Caco-2 (cell line): ENCODE results near the gene USP32. TPM values are rescaled to one million over a fixed set of nuclear protein-coding genes. Genes with fewer than 3 reads are reported as not detected.

ENCODE experiments used
- BruUV-seq: library from RNA; stranded (reverse); fragments of 400-500 nt; replicated peaks from 2 replicates; lab custom pipeline; 2021; lab: Mats Ljungman, UMichigan
- CTCF ChIA-PET: fragments of 300-600 bp; sonication (Branson Sonifier 250); formaldehyde crosslinking; loops from one replicate; lab custom pipeline; 2022; ENCODE audit warnings: antibody characterized with exemption; lab: Charles Lee
- POLR2A ChIA-PET: fragments of 300-600 bp; sonication (Branson Sonifier 250); formaldehyde crosslinking; loops from one replicate; lab custom pipeline; 2022; ENCODE audit warnings: antibody characterized with exemption; lab: Charles Lee
- DNase-seq, 2 experiments: peaks; one replicate each; pipeline versions ENCODE4 v3.0.0 to v3.0.0-alpha.2; 2020 to 2022
- H3K27me3 ChIP-seq: replicated peaks from 2 replicates; pipeline ENCODE4 v1.6.0; 2011; ENCODE audit warnings: low read length; ENCODE audit not compliant: control insufficient read depth, insufficient read depth
- H3K36me3 ChIP-seq: 2 replicates; pipeline ENCODE4 v1.5.1; 2011; ENCODE audit warnings: low read length; ENCODE audit not compliant: control insufficient read depth, insufficient read depth
- H3K4me1 ChIP-seq: fragments of 250-450 bp; sonication (Bioruptor Pico); 2 replicates; pipeline ENCODE4 v1.5.1; 2020; ENCODE audit warnings: mild to moderate bottlenecking
- H3K4me3 ChIP-seq: 2 replicates; pipeline ENCODE4 v1.5.1; 2011; ENCODE audit warnings: low read depth, mild to moderate bottlenecking, control low read depth, low read length
- H3K9me3 ChIP-seq: fragments of 250-450 bp; sonication (Bioruptor Pico); 2 replicates; pipeline ENCODE4 v1.5.1; 2020; ENCODE audit warnings: mild to moderate bottlenecking, moderate library complexity
- H3K27ac Mint-ChIP-seq: one replicate; pipeline ENCODE4 v1.8.0; 2022; ENCODE audit warnings: mixed read lengths; ENCODE audit not compliant: unreplicated experiment
- H3K27me3 Mint-ChIP-seq: one replicate; pipeline ENCODE4 v1.8.0; 2022; ENCODE audit warnings: mixed read lengths; ENCODE audit not compliant: insufficient read depth, unreplicated experiment
- H3K36me3 Mint-ChIP-seq: one replicate; pipeline ENCODE4 v1.8.0; 2022; ENCODE audit warnings: mild to moderate bottlenecking, mixed read lengths; ENCODE audit not compliant: insufficient read depth, unreplicated experiment
- H3K4me1 Mint-ChIP-seq: one replicate; pipeline ENCODE4 v1.8.0; 2022; ENCODE audit warnings: low read depth, mixed read lengths; ENCODE audit not compliant: unreplicated experiment
- H3K4me3 Mint-ChIP-seq: one replicate; pipeline ENCODE4 v1.8.0; 2022; ENCODE audit warnings: mild to moderate bottlenecking, moderate library complexity, mixed read lengths; ENCODE audit not compliant: unreplicated experiment
- H3K9me3 Mint-ChIP-seq: one replicate; pipeline ENCODE4 v1.8.0; 2022; ENCODE audit warnings: mixed read lengths; ENCODE audit not compliant: unreplicated experiment
- CTCF ChIP-seq, 2 experiments: fragments of 200-600 bp in 1 of 2; IDR thresholded peaks; 1 replicate in 1 of 2; 2 replicates in 1 of 2; pipeline versions ENCODE4 v1.5.1 to v1.8.0; 2011 to 2022; ENCODE audit warnings: antibody characterized with exemption in 1 of 2, control low read depth in 1 of 2, inconsistent platforms in 1 of 2, low read depth in 1 of 2, low read length in 1 of 2, mild to moderate bottlenecking in 1 of 2, moderate library complexity in 1 of 2; ENCODE audit not compliant: insufficient read depth in 1 of 2, severe bottlenecking in 1 of 2, unreplicated experiment in 1 of 2
- intact Hi-C: fragments of 100-400 bp; cut with micrococcal nuclease; formaldehyde crosslinking; loops from one replicate; pipeline ENCODE4 v1.10.0; 2022; ENCODE audit not compliant: unreplicated experiment
- total RNA-seq: library from RNA; stranded (reverse); gene quantifications from 2 replicates; pipeline ENCODE4 v1.2.3, GENCODE V29; 2022

Gene USP32
- total RNA-seq, 1 experiment from 2014 or later = 53.3 TPM

DNA sequence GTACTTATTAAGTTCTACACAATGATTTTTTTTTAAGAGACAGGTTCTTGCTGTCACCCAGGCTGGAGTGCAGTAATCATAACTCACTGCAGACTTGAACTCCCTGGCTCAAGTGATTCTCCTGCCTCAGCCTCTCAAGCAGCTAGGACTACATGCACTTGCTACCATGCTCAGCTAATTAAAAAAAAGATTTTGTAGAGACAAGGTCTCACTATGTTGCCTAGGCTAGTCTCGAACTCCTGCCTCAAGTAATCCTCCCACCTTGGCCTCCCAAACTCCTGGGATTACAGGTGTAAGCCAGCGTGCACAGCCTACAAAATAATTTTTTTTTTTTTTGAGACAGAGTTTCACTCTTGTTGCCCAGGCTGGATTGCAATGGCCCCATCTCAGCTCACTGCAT is 22.2 kb downstream of the USP32 start:
- Mint-ChIP-seq H3K4me1 (peaks cover 7% of the 10 kb centered on the region), H3K9me3 (no peaks in the 10 kb centered on the region), H3K27me3 (no peaks in the 10 kb centered on the region), H3K27ac (no peak overlapping the region), H3K4me3 (no peak overlapping the region), H3K36me3 (peaks cover 6% of the 10 kb centered on the region)
- CTCF ChIA-PET = no interaction called here
- POLR2A ChIA-PET = no interaction called here
- no peak for DNase-seq
- Histone ChIP-seq H3K4me3 (no peak overlapping the region), H3K27me3 (no peaks in the 10 kb centered on the region), H3K36me3 (no peaks in the 10 kb centered on the region), H3K9me3 (no peaks in the 10 kb centered on the region), H3K4me1 (no peaks in the 10 kb centered on the region)
- no TSS peak for BruUV-seq
- intact Hi-C loops = no loop called here
- TF ChIP-seq CTCF (IDR thresholded peaks at IDR 0.05; ENCODE audit: insufficient read depth in 1 of 2, low read depth in 1 of 2, low read length in 1 of 2, severe bottlenecking in 1 of 2, unreplicated experiment in 1 of 2) = no peak

- no peak overlapping the region for H3K4me3 ChIP-seq
- no peaks in the 10 kb centered on the region for H3K27me3 Mint-ChIP-seq
- POLR2A ChIA-PET = no interaction called here
- no TSS peak for BruUV-seq
- no peaks in the 10 kb centered on the region for H3K27me3 ChIP-seq
- H3K27ac Mint-ChIP-seq = no peak overlapping the region
- no peak overlapping the region for H3K4me3 Mint-ChIP-seq
- no peaks in the 10 kb centered on the region for H3K36me3 Mint-ChIP-seq
- DNase-seq = no peak
- H3K4me1 ChIP-seq = no peaks in the 10 kb centered on the region
- H3K9me3 Mint-ChIP-seq = no peaks in the 10 kb centered on the region
- H3K9me3 ChIP-seq = no peaks in the 10 kb centered on the region
- CTCF ChIA-PET = interaction anchor here (0.5 kb wide), 1 partner anchor 289 kb away, joined by 3 read pairs; no protein-coding TSS in a partner anchor
- intact Hi-C loops = no loop called here
- no peaks in the 10 kb centered on the region for H3K4me1 Mint-ChIP-seq
- no peak for TF ChIP-seq CTCF (IDR thresholded peaks at IDR 0.05; ENCODE audit: insufficient read depth in 1 of 2, low read depth in 1 of 2, low read length in 1 of 2, severe bottlenecking in 1 of 2, unreplicated experiment in 1 of 2)
- H3K36me3 ChIP-seq = no peaks in the 10 kb centered on the region
These were observed 28.1 kb downstream of the USP32 start for GRCh38 chr17:60363700-60364405.

GRCh38 chr17:60362329-60362728 is 29.6 kb downstream of the USP32 start:
- no peak overlapping the region for H3K4me3 ChIP-seq
- H3K36me3 ChIP-seq = no peaks in the 10 kb centered on the region
- intact Hi-C loops = no loop called here
- no peaks in the 10 kb centered on the region for H3K9me3 Mint-ChIP-seq
- no peaks in the 10 kb centered on the region for H3K27me3 Mint-ChIP-seq
- H3K27me3 ChIP-seq = no peaks in the 10 kb centered on the region
- no peaks in the 10 kb centered on the region for H3K4me1 ChIP-seq
- no peak for TF ChIP-seq CTCF (IDR thresholded peaks at IDR 0.05; ENCODE audit: insufficient read depth in 1 of 2, low read depth in 1 of 2, low read length in 1 of 2, severe bottlenecking in 1 of 2, unreplicated experiment in 1 of 2)
- H3K27ac Mint-ChIP-seq = no peak overlapping the region
- POLR2A ChIA-PET = no interaction called here
- H3K9me3 ChIP-seq = no peaks in the 10 kb centered on the region
- no peaks in the 10 kb centered on the region for H3K4me1 Mint-ChIP-seq
- no peak for DNase-seq
- no peaks in the 10 kb centered on the region for H3K36me3 Mint-ChIP-seq
- BruUV-seq = no TSS peak
- CTCF ChIA-PET = no interaction called here
- no peak overlapping the region for H3K4me3 Mint-ChIP-seq
